Transverse colon (tissue), 4 donors: ENCODE measurements around the gene DCLK2.

Source experiments
- CTCF ChIP-seq, 5 experiments: fragments of 200-600 bp in 3 of 5; fragments of 450-650 bp in 2 of 5; sonication (generic) in 3 of 5; IDR thresholded peaks; 1 replicate in 2 of 5; 2 replicates in 3 of 5; pipeline ENCODE4 v1.5.1; 2016 to 2017; ENCODE audit warnings: antibody characterized with exemption in 5 of 5, inconsistent platforms in 3 of 5, mild to moderate bottlenecking in 2 of 5, moderate library complexity in 1 of 5
- EP300 ChIP-seq: sonication (generic); formaldehyde crosslinking; IDR thresholded peaks from one replicate; pipeline ENCODE4 v1.6.1; 2017; ENCODE audit warnings: antibody characterized with exemption, low read depth
- POLR2A ChIP-seq: fragments of 450-650 bp; IDR thresholded peaks from one replicate; pipeline ENCODE4 v1.6.1; 2016; ENCODE audit warnings: antibody characterized with exemption, mild to moderate bottlenecking, moderate library complexity
- POLR2AphosphoS5 ChIP-seq, 3 donors: sonication (generic); formaldehyde crosslinking; IDR thresholded peaks; one replicate each; pipeline ENCODE4 v1.6.1; 2016; ENCODE audit warnings: antibody characterized with exemption in 3 of 3

- TF ChIP-seq CTCF (IDR thresholded peaks at IDR 0.05) = no peak
- TF ChIP-seq POLR2A = no peak
- TF ChIP-seq POLR2AphosphoS5 (IDR thresholded peaks at IDR 0.05) = no peak
- TF ChIP-seq EP300 = no peak
Observed at GRCh38 chr4:150033081-150033480, 45.2 kb upstream of the DCLK2 start.
